ENCODE data around the gene TMEM39B.
"Not testable (repeated sequence)": the region's sequence is repeated elsewhere in the genome, so short reads cannot be mapped to it uniquely, and the experiment has no call there.

Gene TMEM39B

GRCh38 chr1:32071758-32072621 is 749 bp upstream of the TMEM39B start:
- no peak for DNase-seq (ENCODE audit: low spot score)

DNA sequence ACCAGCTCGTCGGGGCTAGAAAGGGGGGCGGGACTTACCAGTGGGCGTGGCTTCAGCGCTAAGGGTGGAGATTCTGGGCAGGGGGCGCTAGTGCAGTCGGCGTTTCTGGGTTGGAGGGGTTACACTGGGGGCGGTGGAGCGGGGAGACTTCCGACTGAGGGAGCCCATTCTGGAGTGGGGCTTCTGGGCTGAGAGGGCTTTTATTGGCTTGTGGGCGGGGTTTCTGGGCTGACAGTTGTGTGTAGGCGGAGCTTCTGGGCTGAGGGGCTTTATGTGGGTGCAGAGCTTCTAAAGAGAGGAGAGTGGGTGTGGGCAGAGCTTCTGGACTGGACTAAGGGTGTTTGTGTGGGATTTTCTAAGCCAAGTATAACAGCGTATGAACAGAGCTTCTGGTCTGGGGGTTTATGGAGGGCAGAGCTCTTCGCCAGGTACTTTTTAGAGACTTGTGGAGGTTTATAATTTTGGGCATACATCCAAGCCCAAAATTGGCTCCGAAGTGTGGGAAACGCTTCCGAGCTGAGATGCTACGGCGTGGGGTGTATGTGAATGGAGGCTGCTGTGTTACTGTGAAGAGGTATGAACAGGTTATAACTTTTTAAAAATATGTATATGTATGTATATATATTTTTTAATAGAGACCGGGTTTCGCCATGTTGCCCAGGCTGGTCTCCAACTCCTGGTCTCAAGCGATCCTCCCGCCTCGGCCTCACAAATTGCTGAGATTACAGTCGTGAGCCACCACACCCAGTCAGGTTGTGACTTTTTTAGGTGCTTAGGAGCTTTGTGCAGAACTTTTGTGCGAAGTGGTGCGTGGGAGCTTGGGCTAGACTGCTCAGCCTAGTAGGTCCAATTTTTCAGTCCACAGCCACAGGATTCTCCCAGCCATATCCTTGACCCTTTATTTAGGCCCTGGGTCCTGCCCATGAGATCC is 825 bp downstream of the TMEM39B start:
- no peak for DNase-seq (ENCODE audit: low spot score)

- no peak for DNase-seq (ENCODE audit: low spot score)
These were observed 2.1 kb downstream of the TMEM39B start for GRCh38 chr1:32074841-32075240.

- no peak for DNase-seq (ENCODE audit: low spot score)
These were observed 4.7 kb downstream of the TMEM39B start for GRCh38 chr1:32077451-32077850.

- DNase-seq (ENCODE audit: low spot score): no peak
These were observed 9.3 kb downstream of the TMEM39B start for GRCh38 chr1:32082022-32082421.

DNA sequence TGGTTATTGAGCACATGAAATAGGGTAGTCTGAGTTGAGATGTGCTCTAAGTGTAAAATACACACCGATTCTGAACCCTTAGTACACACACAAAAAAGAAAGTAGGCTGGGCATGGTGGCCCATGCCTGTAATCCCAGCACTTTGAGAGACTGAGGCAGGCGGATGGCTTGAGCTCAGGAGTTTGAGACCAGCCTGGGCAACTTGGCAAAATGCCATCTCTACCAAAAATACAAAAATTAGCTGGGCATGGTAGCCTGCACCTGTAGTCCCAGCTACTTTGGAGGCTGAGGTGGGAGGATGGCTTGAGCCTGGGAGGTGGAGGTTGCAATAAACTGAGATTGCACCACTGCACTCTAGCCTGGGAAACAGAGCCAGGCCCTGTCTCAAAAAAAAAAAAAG is 13.6 kb downstream of the TMEM39B start:
- not testable (repeated sequence) for DNase-seq (ENCODE audit: low spot score)

GRCh38 chr1:32091176-32091575 is 18.4 kb downstream of the TMEM39B start:
- no peak for DNase-seq (ENCODE audit: low spot score)

DNA sequence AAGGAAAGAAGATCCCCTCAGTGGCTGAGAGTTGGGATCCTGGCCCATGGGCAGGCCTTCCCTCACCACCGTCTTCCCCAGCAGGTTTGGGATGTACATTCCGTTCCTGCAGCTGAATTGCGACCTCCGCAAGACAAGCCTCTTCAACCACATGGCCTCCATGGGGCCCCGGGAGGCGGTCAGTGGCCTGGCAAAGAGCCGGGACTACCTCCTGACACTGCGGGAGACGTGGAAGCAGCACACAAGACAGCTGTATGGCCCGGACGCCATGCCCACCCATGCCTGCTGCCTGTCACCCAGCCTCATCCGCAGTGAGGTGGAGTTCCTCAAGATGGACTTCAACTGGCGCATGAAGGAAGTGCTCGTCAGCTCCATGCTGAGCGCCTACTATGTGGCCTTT is 18.9 kb downstream of the TMEM39B start:
- DNase-seq (ENCODE audit: low spot score): no peak

DNA sequence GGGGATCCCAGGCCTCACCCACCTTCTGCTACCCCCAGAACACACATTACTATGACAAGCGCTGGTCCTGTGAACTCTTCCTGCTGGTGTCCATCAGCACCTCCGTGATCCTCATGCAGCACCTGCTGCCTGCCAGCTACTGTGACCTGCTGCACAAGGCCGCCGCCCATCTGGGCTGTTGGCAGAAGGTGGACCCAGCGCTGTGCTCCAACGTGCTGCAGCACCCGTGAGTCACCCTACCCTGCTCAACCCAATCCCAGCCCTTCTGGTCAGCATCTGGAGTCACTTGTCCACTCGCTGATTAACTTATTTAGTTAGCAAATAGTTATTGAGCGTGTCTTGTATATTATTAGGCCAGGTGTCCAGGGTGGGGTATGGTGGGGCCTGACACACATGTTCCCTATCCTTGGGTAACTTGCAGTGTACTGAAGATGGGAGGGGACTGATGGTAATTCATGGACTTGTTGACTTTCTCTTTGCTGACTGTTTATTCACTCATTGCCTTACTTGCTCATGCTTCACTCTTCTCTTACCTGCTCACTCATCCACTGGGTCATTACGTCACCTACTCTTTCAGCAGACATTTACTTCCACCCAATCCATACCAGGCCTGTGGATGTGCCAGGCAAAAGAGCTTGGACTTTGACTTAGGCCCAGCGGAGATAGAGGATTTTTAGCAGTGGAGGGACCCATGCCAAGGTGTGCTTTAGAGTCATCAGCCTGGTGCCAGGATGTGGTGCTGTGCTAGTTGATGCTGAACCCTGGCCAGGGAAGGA is 22.2 kb downstream of the TMEM39B start:
- no peak for DNase-seq (ENCODE audit: low spot score)

DNA sequence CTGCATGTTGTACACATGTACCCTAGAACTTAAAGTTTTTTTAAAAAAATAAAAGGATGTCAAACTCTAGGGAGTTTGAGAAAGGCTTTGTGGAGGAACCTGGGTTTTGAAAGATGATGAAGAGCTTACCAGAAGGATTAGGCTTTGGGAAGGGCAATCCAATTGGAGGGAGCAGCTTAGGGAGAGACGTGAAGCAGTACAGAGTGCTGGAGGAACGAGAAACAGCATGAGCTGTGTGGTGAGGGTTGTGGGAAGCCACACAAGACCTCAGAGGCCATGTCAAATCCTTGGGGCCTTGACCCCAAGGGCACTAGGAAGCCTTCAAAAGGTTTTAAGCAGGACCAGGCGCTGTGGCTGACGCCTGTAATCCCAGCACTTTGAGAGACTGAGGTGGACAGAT is 26.7 kb downstream of the TMEM39B start:
- no peak for DNase-seq (ENCODE audit: low spot score)

DNA sequence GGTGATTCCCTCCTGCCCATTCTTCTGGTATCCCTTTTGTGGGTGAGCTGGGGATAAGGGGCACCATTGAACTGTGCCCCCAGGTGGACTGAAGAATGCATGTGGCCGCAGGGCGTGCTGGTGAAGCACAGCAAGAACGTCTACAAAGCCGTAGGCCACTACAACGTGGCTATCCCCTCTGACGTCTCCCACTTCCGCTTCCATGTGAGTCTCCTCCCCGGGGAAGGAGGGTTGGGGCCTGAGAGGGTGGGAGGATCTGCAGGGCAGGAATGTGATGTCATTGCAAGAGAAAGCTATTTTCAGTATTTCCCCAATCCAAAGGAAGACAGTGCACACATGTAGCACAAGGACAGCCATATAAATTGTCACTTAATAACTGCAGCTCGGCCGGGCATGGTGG is 27.6 kb downstream of the TMEM39B start:
- DNase-seq (ENCODE audit: low spot score): no peak

DNA sequence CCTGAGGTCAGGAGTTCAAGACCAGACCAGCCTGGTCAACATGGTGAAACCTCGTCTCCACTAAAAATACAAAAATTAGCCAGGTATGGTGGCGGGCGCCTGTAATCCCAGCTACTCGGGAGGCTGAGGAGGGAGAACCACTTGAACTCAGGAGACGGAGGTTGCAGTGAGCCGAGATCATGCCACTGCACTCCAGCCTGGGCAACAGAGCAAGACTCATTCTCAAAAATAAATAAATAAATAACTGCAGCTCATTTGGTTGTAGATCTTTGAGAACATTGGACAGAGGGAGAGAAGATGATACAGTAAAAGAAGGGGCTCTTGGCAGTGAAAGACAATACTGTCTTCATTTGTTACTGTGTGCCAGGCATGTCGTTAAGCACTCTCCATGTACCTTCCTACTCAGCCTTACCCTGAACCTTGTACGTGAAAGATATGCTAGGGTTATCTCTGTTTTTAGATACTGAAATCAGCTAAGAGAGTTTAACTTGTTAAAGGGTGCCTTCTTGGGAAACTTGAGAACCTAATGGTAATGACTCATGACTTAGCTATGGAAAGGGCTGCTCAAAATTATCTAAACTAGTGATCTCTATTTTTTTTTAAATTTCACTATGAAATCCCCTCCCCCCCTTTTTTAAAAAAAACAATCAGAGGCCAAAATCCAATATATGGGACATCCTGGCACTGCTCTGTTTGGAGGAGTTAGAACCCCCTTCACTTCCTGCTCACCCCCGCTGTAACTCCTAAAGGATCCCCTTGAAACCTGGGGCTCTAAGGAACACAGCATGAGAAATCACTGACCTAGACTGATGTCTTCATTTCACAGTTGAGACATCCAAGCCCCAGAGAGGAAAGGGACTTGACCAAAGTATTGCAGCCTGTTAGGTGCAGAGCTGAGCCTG is 28.3 kb downstream of the TMEM39B start:
- no peak for DNase-seq (ENCODE audit: low spot score)

- DNase-seq (ENCODE audit: low spot score): no peak
These were observed 31.4 kb downstream of the TMEM39B start for GRCh38 chr1:32104127-32104526.

DNA sequence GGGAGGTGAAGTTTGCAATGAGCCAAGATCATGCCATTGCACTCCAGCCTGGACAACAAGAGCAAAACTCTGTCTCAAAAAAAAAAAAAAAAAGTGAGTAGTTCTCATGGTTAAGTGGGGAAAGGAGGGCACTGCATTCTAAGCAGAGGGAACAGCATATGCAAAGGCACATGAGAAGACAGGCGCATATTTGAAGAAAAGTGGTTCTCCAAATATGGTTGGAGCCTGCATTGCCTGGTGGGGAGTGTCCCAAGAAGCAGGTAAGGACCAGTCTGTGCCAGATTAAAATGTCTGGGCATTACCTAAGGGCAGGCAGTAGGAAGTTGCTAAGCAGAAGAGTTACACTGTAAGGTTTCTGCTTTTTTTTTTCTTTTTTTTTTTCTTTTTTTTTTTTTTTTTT is 32.6 kb downstream of the TMEM39B start:
- no peak for DNase-seq (ENCODE audit: low spot score)

DNA sequence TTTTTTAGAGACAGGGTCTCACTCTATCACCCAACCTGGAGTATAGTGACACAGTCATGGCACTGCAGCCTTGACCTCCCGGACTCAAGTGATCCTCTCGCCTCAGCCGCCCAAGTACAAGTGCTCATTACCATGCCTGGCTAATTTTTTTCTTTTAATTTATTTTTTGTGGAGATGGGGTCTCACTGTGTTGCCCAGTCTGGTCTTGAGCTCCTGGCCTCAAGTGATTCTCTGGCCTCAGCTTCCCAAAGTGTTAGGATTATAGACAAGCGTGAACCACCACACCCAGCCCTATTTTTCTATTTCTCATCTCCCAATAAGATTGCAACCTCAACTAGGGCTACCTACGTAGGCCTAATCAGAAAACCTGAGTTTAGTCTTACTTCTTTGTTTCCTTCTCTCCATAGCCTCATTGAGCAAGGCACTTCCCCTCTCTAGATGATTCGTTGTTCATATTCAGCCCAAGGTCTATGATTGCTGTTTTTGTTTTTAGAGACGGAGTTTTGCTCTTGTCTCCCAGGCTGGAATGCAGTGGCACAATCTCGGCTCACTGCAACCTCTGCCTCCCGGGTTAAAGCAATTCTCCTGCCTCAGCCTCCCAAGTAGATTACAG is 34.0 kb downstream of the TMEM39B start:
- DNase-seq (ENCODE audit: low spot score): no peak

GRCh38 chr1:32107742-32108661 is 35.3 kb downstream of the TMEM39B start, which contains the start of gene KPNA6:
Gene KPNA6 (plus strand): TSS chr1:32108056. CDS start chr1:32108131, 75 bp downstream.
- peak; percentile 78 for DNase-seq (ENCODE audit: low spot score)

DNA sequence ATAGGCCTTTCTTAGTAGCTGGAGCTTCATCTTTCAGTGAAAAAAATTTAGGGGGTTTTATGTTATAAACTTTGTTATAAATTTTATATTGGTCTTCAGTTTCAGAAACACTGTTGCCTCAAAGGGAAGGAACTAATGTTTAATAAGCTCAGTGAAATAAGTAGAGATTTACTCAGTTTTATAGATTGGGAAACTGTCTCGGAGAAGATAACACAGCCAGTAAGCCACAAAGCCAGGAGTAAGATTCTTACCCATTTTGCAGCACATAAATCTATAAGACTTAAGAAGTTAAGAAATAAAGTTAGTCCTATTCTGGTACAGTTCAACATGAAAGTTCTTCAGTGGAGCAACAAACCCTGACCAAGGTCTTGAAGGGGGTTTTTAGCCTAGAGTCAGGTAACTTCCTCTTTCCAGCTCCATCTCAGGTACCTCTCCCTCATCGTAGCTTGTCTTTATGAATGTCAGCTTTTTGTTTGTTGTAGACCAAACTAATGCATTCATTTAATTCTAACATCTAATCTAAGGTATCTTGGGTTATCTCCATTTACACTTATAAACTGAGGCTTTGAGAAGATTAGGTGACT is 38.4 kb downstream of the TMEM39B start:
- no peak for DNase-seq (ENCODE audit: low spot score)

- no peak for DNase-seq (ENCODE audit: low spot score)
These were observed 39.0 kb downstream of the TMEM39B start for GRCh38 chr1:32111789-32112188.

- no peak for DNase-seq (ENCODE audit: low spot score)
These were observed 40.2 kb downstream of the TMEM39B start for GRCh38 chr1:32112806-32113375.
